ENCODE data around the gene ITPK1.

Gene ITPK1

DNA sequence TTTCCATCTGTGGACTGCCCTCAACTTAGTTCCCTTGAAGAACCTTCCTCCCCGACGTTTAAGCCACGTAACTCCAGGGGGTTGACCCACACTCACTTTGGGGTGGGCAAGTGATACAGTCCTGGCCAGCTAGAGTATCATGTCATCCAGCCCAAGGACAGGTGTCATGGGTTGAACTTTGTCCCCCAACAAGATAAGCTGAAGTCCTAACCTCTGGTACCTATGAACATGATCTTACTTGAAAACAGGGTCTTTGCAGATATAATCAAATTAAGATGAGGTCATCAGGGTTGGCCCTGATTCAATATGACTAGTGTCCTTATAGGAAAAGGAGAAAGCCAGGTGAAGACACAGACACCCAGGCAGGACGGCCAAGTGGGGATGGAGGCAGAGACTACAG, 68.6 kb downstream of the ITPK1 start:
- Histone ChIP-seq H3K4me3 (ENCODE audit: low read length) (no peak overlapping the region), H3K79me2 (ENCODE audit: low read length) (no peaks in the 10 kb centered on the region), H2AFZ (ENCODE audit: low read depth, low read length) (no peak overlapping the region), H3K4me2 (ENCODE audit: low read length) (no peak overlapping the region), H3K4me1 (ENCODE audit: low read length) (no peaks in the 10 kb centered on the region), H3K9me3 (ENCODE audit: insufficient read depth, low read length) (no peaks in the 10 kb centered on the region), H4K20me1 (ENCODE audit: insufficient read depth, low read length) (no peaks in the 10 kb centered on the region), H3K27me3 (ENCODE audit: low read depth, low read length) (no peaks in the 10 kb centered on the region), H3K36me3 (replicated peaks; ENCODE audit: low read depth, low read length) (no peaks in the 10 kb centered on the region), H3K9ac (ENCODE audit: low read length) (no peak overlapping the region), H3K27ac (ENCODE audit: low read length) (no peak overlapping the region)
- TF ChIP-seq, protein P1, sequence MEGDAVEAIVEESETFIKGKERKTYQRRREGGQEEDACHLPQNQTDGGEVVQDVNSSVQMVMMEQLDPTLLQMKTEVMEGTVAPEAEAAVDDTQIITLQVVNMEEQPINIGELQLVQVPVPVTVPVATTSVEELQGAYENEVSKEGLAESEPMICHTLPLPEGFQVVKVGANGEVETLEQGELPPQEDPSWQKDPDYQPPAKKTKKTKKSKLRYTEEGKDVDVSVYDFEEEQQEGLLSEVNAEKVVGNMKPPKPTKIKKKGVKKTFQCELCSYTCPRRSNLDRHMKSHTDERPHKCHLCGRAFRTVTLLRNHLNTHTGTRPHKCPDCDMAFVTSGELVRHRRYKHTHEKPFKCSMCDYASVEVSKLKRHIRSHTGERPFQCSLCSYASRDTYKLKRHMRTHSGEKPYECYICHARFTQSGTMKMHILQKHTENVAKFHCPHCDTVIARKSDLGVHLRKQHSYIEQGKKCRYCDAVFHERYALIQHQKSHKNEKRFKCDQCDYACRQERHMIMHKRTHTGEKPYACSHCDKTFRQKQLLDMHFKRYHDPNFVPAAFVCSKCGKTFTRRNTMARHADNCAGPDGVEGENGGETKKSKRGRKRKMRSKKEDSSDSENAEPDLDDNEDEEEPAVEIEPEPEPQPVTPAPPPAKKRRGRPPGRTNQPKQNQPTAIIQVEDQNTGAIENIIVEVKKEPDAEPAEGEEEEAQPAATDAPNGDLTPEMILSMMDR (IDR thresholded peaks at IDR 0.05; ENCODE audit: low read depth, low read length) = no peak
- no peak for TF ChIP-seq EZH2phosphoT487 (IDR thresholded peaks at IDR 0.05; ENCODE audit: low read depth)

DNA sequence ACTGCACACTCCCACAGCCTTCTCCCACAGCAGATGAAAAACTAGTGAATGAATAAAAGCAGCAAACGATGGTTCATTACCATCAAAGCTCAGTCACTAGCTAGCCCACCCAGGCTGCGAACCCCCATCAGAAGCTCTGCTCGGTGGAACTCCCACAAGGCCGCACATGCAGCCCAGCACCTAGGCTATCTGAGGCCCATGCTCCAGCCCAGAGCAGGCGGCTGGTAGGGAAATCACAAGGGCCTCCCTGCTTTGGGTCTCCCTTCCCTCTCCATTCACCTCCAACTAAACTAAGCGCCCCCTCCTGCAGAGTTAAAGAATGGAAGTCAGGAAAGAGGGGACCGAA, 69.0 kb downstream of the ITPK1 start:
- no peak overlapping the region for H3K9ac ChIP-seq (ENCODE audit: low read length)
- H3K27me3 ChIP-seq (ENCODE audit: low read depth, low read length) = no peaks in the 10 kb centered on the region
- no peaks in the 10 kb centered on the region for H3K4me1 ChIP-seq (ENCODE audit: low read length)
- no peak overlapping the region for H2AFZ ChIP-seq (ENCODE audit: low read depth, low read length)
- H3K4me2 ChIP-seq (ENCODE audit: low read length) = no peak overlapping the region
- H3K79me2 ChIP-seq (ENCODE audit: low read length) = no peaks in the 10 kb centered on the region
- no peak for TF ChIP-seq EZH2phosphoT487 (IDR thresholded peaks at IDR 0.05; ENCODE audit: low read depth)
- TF ChIP-seq, protein P1 (IDR thresholded peaks at IDR 0.05; ENCODE audit: low read depth, low read length) = no peak
- no peaks in the 10 kb centered on the region for H3K9me3 ChIP-seq (ENCODE audit: insufficient read depth, low read length)
- no peak overlapping the region for H3K4me3 ChIP-seq (ENCODE audit: low read length)
- H3K36me3 ChIP-seq (replicated peaks; ENCODE audit: low read depth, low read length) = no peaks in the 10 kb centered on the region
- no peaks in the 10 kb centered on the region for H4K20me1 ChIP-seq (ENCODE audit: insufficient read depth, low read length)
- H3K27ac ChIP-seq (ENCODE audit: low read length) = no peak overlapping the region

DNA sequence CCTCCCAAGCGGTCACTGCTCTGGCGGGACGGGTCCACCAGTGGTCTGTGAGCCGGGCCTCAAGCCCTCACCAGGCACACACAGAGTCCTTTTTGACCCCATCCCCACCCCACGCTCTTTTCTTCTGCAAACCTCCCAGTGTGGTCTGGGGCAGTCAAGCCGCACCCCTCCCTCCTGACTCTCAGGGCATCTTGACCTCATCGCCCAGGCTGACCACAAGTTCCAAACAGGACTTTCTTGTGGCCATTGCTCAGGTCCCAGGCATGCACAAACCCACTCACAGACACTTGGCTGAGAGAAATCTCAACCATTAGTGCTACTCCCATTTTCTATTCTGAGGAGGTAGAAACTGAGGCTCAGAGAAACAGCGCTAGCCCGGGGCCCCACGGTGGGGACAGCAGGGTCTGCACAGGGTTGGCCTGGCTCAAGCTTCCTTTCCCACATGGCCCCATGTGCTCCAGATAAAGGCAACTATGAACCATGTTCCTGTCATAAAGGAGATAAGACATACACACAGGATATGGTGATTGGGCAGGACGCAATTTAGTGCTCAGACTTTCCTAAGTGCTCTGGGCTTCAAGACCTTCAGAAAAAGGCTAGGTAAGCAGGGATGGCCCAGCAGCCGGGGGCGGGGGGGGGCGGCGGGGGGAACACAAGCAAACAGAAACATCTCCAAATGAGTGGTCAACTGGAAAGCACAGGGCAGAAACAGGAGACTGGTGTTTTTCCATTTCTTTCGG, 69.6 kb downstream of the ITPK1 start:
- H3K27me3 ChIP-seq (ENCODE audit: low read depth, low read length) = no peaks in the 10 kb centered on the region
- TF ChIP-seq, protein P1 (IDR thresholded peaks at IDR 0.05; ENCODE audit: low read depth, low read length) = no peak
- TF ChIP-seq EZH2phosphoT487 (IDR thresholded peaks at IDR 0.05; ENCODE audit: low read depth) = no peak
- no peaks in the 10 kb centered on the region for H3K4me1 ChIP-seq (ENCODE audit: low read length)
- no peak overlapping the region for H3K27ac ChIP-seq (ENCODE audit: low read length)
- no peak overlapping the region for H2AFZ ChIP-seq (ENCODE audit: low read depth, low read length)
- H3K4me3 ChIP-seq (ENCODE audit: low read length) = no peak overlapping the region
- H3K9me3 ChIP-seq (ENCODE audit: insufficient read depth, low read length) = no peaks in the 10 kb centered on the region
- H3K36me3 ChIP-seq (replicated peaks; ENCODE audit: low read depth, low read length) = no peaks in the 10 kb centered on the region
- H3K79me2 ChIP-seq (ENCODE audit: low read length) = no peaks in the 10 kb centered on the region
- no peaks in the 10 kb centered on the region for H4K20me1 ChIP-seq (ENCODE audit: insufficient read depth, low read length)
- no peak overlapping the region for H3K4me2 ChIP-seq (ENCODE audit: low read length)
- H3K9ac ChIP-seq (ENCODE audit: low read length) = no peak overlapping the region

DNA sequence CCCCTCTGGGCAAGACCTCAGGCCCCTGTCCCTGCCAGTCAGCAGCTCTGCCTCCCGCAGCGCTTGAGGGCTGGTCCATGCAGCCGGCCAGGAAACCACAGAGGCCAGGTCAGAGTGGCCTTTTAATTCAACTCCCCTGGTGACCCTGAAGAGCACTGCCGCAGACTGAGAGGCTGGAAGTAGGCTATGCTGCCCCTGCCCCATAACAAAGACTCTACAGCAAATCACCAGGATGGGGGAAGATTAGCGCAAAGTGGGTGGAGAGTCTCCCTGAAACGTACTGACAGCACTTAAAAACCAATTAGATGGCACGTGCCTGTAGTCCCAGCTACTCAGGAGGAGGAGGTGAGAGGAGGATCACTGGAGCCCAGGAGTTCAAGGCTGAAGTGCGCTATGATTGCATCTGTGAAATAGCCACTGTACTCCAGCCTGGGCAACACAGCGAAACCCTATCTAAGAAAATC, 70.5 kb downstream of the ITPK1 start:
- H3K4me2 ChIP-seq (ENCODE audit: low read length) = no peak overlapping the region
- no peaks in the 10 kb centered on the region for H3K9me3 ChIP-seq (ENCODE audit: insufficient read depth, low read length)
- no peak overlapping the region for H2AFZ ChIP-seq (ENCODE audit: low read depth, low read length)
- no peaks in the 10 kb centered on the region for H3K4me1 ChIP-seq (ENCODE audit: low read length)
- no peaks in the 10 kb centered on the region for H3K27me3 ChIP-seq (ENCODE audit: low read depth, low read length)
- H3K4me3 ChIP-seq (ENCODE audit: low read length) = no peak overlapping the region
- no peaks in the 10 kb centered on the region for H4K20me1 ChIP-seq (ENCODE audit: insufficient read depth, low read length)
- TF ChIP-seq, protein P1 (IDR thresholded peaks at IDR 0.05; ENCODE audit: low read depth, low read length) = no peak
- TF ChIP-seq EZH2phosphoT487 (IDR thresholded peaks at IDR 0.05; ENCODE audit: low read depth) = no peak
- no peak overlapping the region for H3K27ac ChIP-seq (ENCODE audit: low read length)
- no peaks in the 10 kb centered on the region for H3K79me2 ChIP-seq (ENCODE audit: low read length)
- H3K9ac ChIP-seq (ENCODE audit: low read length) = no peak overlapping the region
- no peaks in the 10 kb centered on the region for H3K36me3 ChIP-seq (replicated peaks; ENCODE audit: low read depth, low read length)
